Endothelial cell of umbilical vein (primary cell): ENCODE data around the gene SRRM2. TPM values are rescaled to one million over a fixed set of nuclear protein-coding genes. Genes with fewer than 3 reads are reported as not detected.
A peak's percentile ranks its signal among the peaks of the same experiment; 100 is the strongest.

Experiments
- BruUV-seq: library from RNA; stranded (reverse); fragments of 400-500 nt; replicated peaks from 2 replicates; lab custom pipeline; 2021; lab: Mats Ljungman, UMichigan
- CTCF ChIA-PET: fragments of 300-600, 350-600 bp; sonication (Branson Sonifier 250); formaldehyde crosslinking; loops from one replicate; lab custom pipeline; 2021; ENCODE audit warnings: antibody characterized with exemption, inconsistent platforms; lab: Charles Lee
- POLR2A ChIA-PET: fragments of 300-600, 350-600 bp; sonication (Branson Sonifier 250); formaldehyde crosslinking; loops from one replicate; lab custom pipeline; 2021; ENCODE audit warnings: antibody characterized with exemption, inconsistent platforms; lab: Charles Lee
- DNase-seq: peaks from one replicate; pipeline ENCODE4 v3.0.0-alpha.2; 2011; ENCODE audit warnings: low read depth, low spot score
- FAIRE-seq: peaks from 2 replicates; lab custom pipeline; 2011; peaks lifted over from hg19 to GRCh38; lab: Jason Lieb, UNC
- H2AFZ ChIP-seq: 2 replicates; pipeline ENCODE4 v1.6.0; 2012; ENCODE audit warnings: low read depth, low read length, control low read depth, inconsistent platforms
- H3K27ac ChIP-seq: 2 replicates; pipeline ENCODE4 v1.5.1; 2011; ENCODE audit warnings: low read depth, mild to moderate bottlenecking, control low read depth, low read length, moderate library complexity; ENCODE audit not compliant: insufficient read depth
- H3K27me3 ChIP-seq, 2 experiments: 2 replicates each; pipeline versions ENCODE4 v1.6.0 to v1.6.1; 2011; ENCODE audit warnings: low read length in 2 of 2, mixed read lengths in 1 of 2; ENCODE audit not compliant: control insufficient read depth in 2 of 2, insufficient read depth in 2 of 2
- H3K36me3 ChIP-seq, 2 experiments: 2 replicates in 1 of 2; 3 replicates in 1 of 2; pipeline ENCODE4 v1.5.1; 2011; ENCODE audit warnings: low read length in 2 of 2, mild to moderate bottlenecking in 1 of 2, moderate library complexity in 1 of 2; ENCODE audit not compliant: control insufficient read depth in 2 of 2, insufficient read depth in 2 of 2; ENCODE audit errors: extremely low read depth in 1 of 2
- H3K4me1 ChIP-seq: 3 replicates; pipeline ENCODE4 v1.5.1; 2011; ENCODE audit warnings: mild to moderate bottlenecking, low read length; ENCODE audit not compliant: control insufficient read depth, insufficient read depth; ENCODE audit errors: extremely low read depth
- H3K4me2 ChIP-seq: 2 replicates; pipeline ENCODE4 v1.6.1; 2011; ENCODE audit warnings: low read length, control low read depth, mixed read lengths; ENCODE audit not compliant: insufficient read depth
- H3K4me3 ChIP-seq, 3 experiments: fragments of 200-600 bp in 1 of 3; sonication (generic), shearing (Covaris generic) in 1 of 3; replicated peaks in 1 of 3; 2 replicates each; pipeline ENCODE4 v1.5.1; 2011 to 2016; ENCODE audit warnings: control low read depth in 3 of 3, low read length in 3 of 3, mild to moderate bottlenecking in 2 of 3, inconsistent platforms in 1 of 3, low read depth in 1 of 3, moderate library complexity in 1 of 3; ENCODE audit not compliant: insufficient read depth in 1 of 3
- H3K79me2 ChIP-seq: 2 replicates; pipeline ENCODE4 v1.6.0; 2012; ENCODE audit warnings: low read length, inconsistent platforms; ENCODE audit not compliant: control insufficient read depth, insufficient read depth
- H3K9ac ChIP-seq: replicated peaks from 2 replicates; pipeline ENCODE3; 2011; ENCODE audit warnings: low read length, control low read depth; ENCODE audit not compliant: insufficient read depth; ENCODE audit errors: extremely low read depth
- H3K9me1 ChIP-seq: replicated peaks from 3 replicates; pipeline ENCODE4 v1.6.0; 2011; ENCODE audit warnings: mild to moderate bottlenecking, low read length; ENCODE audit not compliant: control insufficient read depth, insufficient read depth; ENCODE audit errors: extremely low read depth
- H3K9me3 ChIP-seq: replicated peaks from 2 replicates; pipeline ENCODE4 v1.5.1; 2012; ENCODE audit warnings: low read length, inconsistent platforms; ENCODE audit not compliant: control insufficient read depth, insufficient read depth
- H4K20me1 ChIP-seq: replicated peaks from 2 replicates; pipeline ENCODE3; 2011; ENCODE audit warnings: mild to moderate bottlenecking, low read length; ENCODE audit not compliant: control insufficient read depth, insufficient read depth; ENCODE audit errors: extremely low read depth
- CTCF ChIP-seq, 2 donors: IDR thresholded peaks; 1 replicate in 1 of 2; 2 replicates in 1 of 2; pipeline ENCODE4 v1.5.1; 2011; ENCODE audit warnings: low read length in 2 of 2, mild to moderate bottlenecking in 2 of 2, moderate library complexity in 2 of 2, control low read depth in 1 of 2, inconsistent platforms in 1 of 2, low read depth in 1 of 2; ENCODE audit not compliant: insufficient read depth in 1 of 2; ENCODE audit errors: extremely low read depth in 1 of 2
- FOS ChIP-seq: IDR thresholded peaks from 2 replicates; pipeline ENCODE4 v1.6.1; 2011; ENCODE audit warnings: mild to moderate bottlenecking, low read length, moderate library complexity, borderline replicate concordance; ENCODE audit not compliant: insufficient read depth
- GATA2 ChIP-seq: IDR thresholded peaks from 2 replicates; pipeline ENCODE4 v1.7.0; 2011; ENCODE audit warnings: low read depth, mild to moderate bottlenecking, moderate library complexity, mixed read lengths, low read length; ENCODE audit not compliant: insufficient read length, insufficient read depth
- JUN ChIP-seq: IDR thresholded peaks from 2 replicates; pipeline ENCODE4 v1.6.1; 2011; ENCODE audit warnings: borderline replicate concordance, low read depth; ENCODE audit not compliant: insufficient read length, insufficient read depth
- MYC ChIP-seq: IDR thresholded peaks from one replicate; pipeline ENCODE4 v1.6.1; 2011; ENCODE audit warnings: mild to moderate bottlenecking, low read depth, low read length
- POLR2A ChIP-seq: IDR thresholded peaks from 2 replicates; pipeline ENCODE4 v1.6.1; 2012; ENCODE audit warnings: low read depth, mild to moderate bottlenecking, control low read depth, low read length
- POLR2AphosphoS5 ChIP-seq: IDR thresholded peaks from 2 replicates; pipeline ENCODE4 v1.6.1; 2012; ENCODE audit warnings: low read depth, mild to moderate bottlenecking, control low read depth, low read length, moderate library complexity; ENCODE audit not compliant: insufficient read depth
- dilution Hi-C: fragments of 300-500 bp; cut with MboI; formaldehyde crosslinking; loops from one replicate; pipeline ENCODE4 v1.15.0; 2019; ENCODE audit warnings: low sequenced_read_pairs; ENCODE audit not compliant: extremely low pct_ligation_motif_present
- intact Hi-C: fragments of 100-400 bp; cut with micrococcal nuclease; formaldehyde crosslinking; loops from one replicate; pipeline ENCODE4 v1.10.0; 2022
- polyA plus RNA-seq, 4 experiments: library from polyadenylated mRNA; depleted of rRNA in 3 of 4; stranded (reverse) in 3 of 4; unstranded in 1 of 4; fragments of >200 nt; gene quantifications; 2 replicates each; pipeline versions ENCODE4 v1.2.1 to v1.2.3, GENCODE V29; 2011 to 2012; ENCODE audit warnings: missing spikeins in 1 of 4
- total RNA-seq: library from RNA; stranded (reverse); gene quantifications from 2 replicates; pipeline ENCODE4 v1.2.3, GENCODE V29; 2021
- TF ChIP-seq, protein P1 (sequence below): IDR thresholded peaks from 2 replicates; pipeline ENCODE4 v1.6.1; 2011; ENCODE audit not compliant: insufficient read depth, insufficient read length

SRRM2 gene
- total and polyA plus RNA-seq, 2 donors (not counting 3 experiments of a cell fraction or from before 2014, with no cell fraction given): 270 to 483 TPM

DNA sequence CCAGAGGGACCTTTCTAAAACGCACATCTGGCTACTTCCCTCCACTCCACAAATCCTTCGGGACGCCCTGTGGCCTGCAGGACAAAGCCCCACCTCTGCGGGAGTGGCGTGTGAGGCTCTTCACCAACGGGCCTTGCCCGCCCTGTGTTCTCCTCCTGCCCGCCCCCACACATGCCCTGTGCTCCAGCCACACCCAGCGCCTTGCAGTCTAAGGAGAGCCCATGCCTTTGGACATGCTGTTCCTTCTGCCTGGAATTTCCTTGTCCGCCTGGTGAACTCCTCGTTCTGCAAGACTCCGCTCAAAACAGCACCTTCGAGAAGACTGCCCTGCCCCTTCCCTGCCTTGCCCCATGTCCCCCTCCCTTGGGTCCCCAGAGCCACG lies 17.2 kb downstream of the SRRM2 start:
- Histone ChIP-seq H3K4me1 (no peaks in the 10 kb centered on the region), H3K36me3 (peaks cover 39 to 74% of the 10 kb centered on the region in 2 experiments), H3K4me3 (no peak overlapping the region), H2AFZ (no peak overlapping the region), H3K9ac (no peak overlapping the region), H3K79me2 (peaks cover 38% of the 10 kb centered on the region), H3K4me2 (no peak overlapping the region), H4K20me1 (no peaks in the 10 kb centered on the region), H3K9me1 (no peaks in the 10 kb centered on the region), H3K27ac (no peak overlapping the region), H3K9me3 (no peaks in the 10 kb centered on the region), H3K27me3 (no peaks in the 10 kb centered on the region)
- no TSS peak for BruUV-seq
- FAIRE-seq: no peak
- dilution Hi-C loops: no loop called here
- TF ChIP-seq POLR2A: no peak
- TF ChIP-seq, protein P1, sequence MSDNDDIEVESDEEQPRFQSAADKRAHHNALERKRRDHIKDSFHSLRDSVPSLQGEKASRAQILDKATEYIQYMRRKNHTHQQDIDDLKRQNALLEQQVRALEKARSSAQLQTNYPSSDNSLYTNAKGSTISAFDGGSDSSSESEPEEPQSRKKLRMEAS: no peak
- ChIA-PET POLR2A (no interaction called here), CTCF (no interaction called here)
- DNase-seq: no peak
- intact Hi-C loops: loop anchor here (10.0 kb wide), 1 partner anchor 65 kb away; the partner anchor contains the start of gene ZG16B

DNA sequence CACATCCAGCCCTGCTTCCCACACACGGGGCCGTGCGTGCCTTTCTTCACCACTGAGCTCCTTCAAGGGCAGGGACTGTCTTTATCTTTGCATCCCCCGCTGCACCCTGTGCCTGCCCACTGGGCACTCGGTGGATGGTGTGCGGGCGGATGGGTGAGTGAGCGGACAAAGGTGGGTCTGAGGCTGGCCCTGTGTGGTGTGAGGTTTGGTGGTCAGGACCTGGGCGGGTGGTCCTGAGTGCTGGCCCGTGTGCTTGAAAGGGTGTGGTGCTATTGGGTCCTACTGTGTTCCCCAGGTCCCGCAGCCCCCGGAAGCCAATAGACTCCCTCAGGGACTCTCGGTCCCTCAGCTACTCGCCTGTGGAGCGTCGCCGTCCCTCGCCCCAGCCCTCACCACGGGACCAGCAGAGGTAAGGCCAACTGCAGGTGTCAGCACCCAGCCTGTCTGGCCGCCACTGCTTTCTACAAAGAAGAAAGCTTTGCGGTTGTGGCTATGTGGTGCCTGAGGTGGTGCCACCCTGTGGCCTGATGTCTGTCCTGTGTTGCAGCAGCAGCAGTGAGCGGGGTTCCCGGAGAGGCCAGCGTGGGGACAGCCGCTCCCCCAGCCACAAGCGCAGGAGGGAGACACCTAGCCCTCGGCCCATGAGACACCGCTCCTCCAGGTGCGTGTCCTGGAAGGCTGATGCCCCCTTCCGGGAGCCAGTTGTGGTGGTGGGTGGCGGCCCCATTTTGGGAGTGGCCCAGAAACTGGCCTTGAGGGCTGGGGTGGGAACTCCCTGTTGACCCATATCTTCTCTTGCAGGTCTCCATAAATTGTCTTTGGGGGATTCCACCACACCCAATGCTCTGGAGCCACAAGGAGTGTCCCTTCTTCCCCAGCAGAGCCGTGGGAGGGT lies 17.9 kb downstream of the SRRM2 start:
- no TSS peak for BruUV-seq
- H3K36me3 ChIP-seq: peaks cover 33 to 71% of the 10 kb centered on the region in 2 experiments
- dilution Hi-C loops: no loop called here

More for the DNA sequence above, 17.9 kb downstream of the SRRM2 start:
- Histone ChIP-seq H3K9ac (no peak overlapping the region), H3K9me3 (no peaks in the 10 kb centered on the region), H3K4me2 (no peak overlapping the region), H3K27ac (no peak overlapping the region), H3K4me3 (no peak overlapping the region), H3K79me2 (peaks cover 33% of the 10 kb centered on the region), H3K27me3 (no peaks in the 10 kb centered on the region), H3K9me1 (no peaks in the 10 kb centered on the region), H4K20me1 (no peaks in the 10 kb centered on the region), H3K4me1 (no peaks in the 10 kb centered on the region), H2AFZ (no peak overlapping the region)
- FAIRE-seq (no peak), DNase-seq (no peak)
- intact Hi-C loops: loop anchor here (10.0 kb wide), 1 partner anchor 64 kb away; the partner anchor contains the start of gene ZG16B
- no peak for TF ChIP-seq FOS
- TF ChIP-seq GATA2: no peak
- no peak for TF ChIP-seq CTCF (IDR thresholded peaks at IDR 0.05; ENCODE audit: extremely low read depth in 1 of 2, insufficient read depth in 1 of 2, low read depth in 1 of 2, low read length in 2 of 2)
- TF ChIP-seq, protein P1: no peak
- no peak for TF ChIP-seq MYC
- TF ChIP-seq POLR2A: no peak
- TF ChIP-seq POLR2AphosphoS5: peak; percentile 16
- no peak for TF ChIP-seq JUN
- POLR2A ChIA-PET: no interaction called here
- CTCF ChIA-PET: no interaction called here
